Stomach (tissue), 4 donors: ENCODE measurements around the gene BDH1.

Experiments used
- CTCF ChIP-seq, 7 experiments: fragments of 450-650 bp in 4 of 7; fragments of 200-600 bp in 3 of 7; sonication (generic) in 3 of 7; IDR thresholded peaks; one replicate each; pipeline ENCODE4 v1.5.1; 2016 to 2019; ENCODE audit warnings: antibody characterized with exemption in 7 of 7, control low read depth in 2 of 7, mild to moderate bottlenecking in 1 of 7
- EP300 ChIP-seq: sonication (generic); formaldehyde crosslinking; IDR thresholded peaks from one replicate; pipeline ENCODE4 v1.6.1; 2017; ENCODE audit warnings: antibody characterized with exemption
- POLR2A ChIP-seq, 4 donors: fragments of 450-650 bp; IDR thresholded peaks; one replicate each; pipeline ENCODE4 v1.6.1; 2016; ENCODE audit warnings: antibody characterized with exemption in 4 of 4, control low read depth in 2 of 4, mild to moderate bottlenecking in 1 of 4, moderate library complexity in 1 of 4

DNA sequence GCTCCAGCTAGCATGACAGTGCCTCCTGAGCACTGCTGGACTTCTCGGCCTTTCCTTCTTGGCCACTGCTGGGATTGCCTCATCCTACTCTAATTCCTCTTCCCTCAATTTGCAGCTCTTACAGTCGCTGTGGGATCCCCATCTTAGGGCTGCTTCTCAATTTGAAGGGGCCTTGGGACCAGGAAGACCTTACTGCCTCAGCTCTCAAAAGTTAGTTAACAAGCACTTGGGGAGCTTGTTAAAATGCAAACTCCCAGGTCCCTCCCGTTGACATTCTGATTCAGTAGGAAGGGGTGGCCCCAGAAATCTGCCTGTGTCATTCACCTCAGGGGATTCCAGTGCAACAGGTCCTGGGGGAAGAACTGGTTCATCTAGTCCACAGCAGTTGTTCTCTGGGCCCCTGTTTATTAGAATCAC is 14.8 kb downstream of the BDH1 start:
- no peak for TF ChIP-seq CTCF (IDR thresholded peaks at IDR 0.05)
- no peak for TF ChIP-seq POLR2A (IDR thresholded peaks at IDR 0.05)
- no peak for TF ChIP-seq EP300
